ENCODE data around the gene PBLD. TPM values are rescaled to one million over a fixed set of nuclear protein-coding genes. Genes with fewer than 3 reads are reported as not detected.

PBLD gene
- total and polyA plus RNA-seq, 7 donors: 0.77 to 2.9 (median 1.9) TPM

DNA sequence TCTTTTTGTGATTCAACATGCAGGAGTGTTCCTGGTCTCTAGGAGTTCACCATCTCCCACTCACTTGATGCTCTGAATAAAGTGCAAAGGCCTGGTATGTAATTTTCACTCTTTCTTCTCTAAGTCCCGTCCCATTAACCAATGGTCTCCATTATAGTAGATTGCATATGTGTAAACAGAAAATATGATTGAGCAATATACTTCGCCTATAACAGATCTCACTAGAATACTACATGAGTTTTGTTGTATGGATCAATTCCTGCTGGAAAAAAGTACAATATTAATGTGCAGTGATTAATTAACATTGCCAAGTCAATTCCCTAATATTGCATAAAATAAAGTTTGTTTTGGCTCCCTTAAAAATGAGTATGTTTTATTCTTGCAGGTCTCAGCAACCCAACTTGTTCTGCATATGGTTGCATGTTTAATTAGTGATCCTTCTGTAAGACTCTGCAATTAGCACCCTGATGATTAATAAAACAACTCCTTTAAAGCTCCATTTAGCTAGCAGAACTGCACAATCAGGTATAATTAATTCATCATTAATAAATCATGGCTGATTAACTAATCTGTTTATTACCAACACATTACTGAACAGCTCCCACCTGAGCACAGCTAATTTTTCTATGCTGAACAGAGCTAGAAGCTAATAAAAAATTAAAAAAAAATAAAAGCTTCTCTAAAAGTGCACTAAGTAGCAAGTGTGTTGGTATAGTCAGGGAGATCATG is 63.0 kb downstream of the PBLD start:
- Histone ChIP-seq H3K4me1 (no peaks in the 10 kb centered on the region), H3K27ac (no peak overlapping the region), H3K27me3 (ENCODE audit: insufficient read depth in 3 of 3, low read length in 2 of 3) (no peaks in the 10 kb centered on the region), H3K9me3 (no peaks in the 10 kb centered on the region), H3K36me3 (ENCODE audit: insufficient read depth in 1 of 2, low read depth in 1 of 2) (no peaks in the 10 kb centered on the region), H3K4me3 (no peak overlapping the region)
- DNase-seq: no peak
- WGBS, 3 donors: 90 to 94% (median 92%) methylated on average over 2 of the region's 2 CpGs
- intact Hi-C loops (cut with DNase I): no loop called here
- TF ChIP-seq, protein P1, sequence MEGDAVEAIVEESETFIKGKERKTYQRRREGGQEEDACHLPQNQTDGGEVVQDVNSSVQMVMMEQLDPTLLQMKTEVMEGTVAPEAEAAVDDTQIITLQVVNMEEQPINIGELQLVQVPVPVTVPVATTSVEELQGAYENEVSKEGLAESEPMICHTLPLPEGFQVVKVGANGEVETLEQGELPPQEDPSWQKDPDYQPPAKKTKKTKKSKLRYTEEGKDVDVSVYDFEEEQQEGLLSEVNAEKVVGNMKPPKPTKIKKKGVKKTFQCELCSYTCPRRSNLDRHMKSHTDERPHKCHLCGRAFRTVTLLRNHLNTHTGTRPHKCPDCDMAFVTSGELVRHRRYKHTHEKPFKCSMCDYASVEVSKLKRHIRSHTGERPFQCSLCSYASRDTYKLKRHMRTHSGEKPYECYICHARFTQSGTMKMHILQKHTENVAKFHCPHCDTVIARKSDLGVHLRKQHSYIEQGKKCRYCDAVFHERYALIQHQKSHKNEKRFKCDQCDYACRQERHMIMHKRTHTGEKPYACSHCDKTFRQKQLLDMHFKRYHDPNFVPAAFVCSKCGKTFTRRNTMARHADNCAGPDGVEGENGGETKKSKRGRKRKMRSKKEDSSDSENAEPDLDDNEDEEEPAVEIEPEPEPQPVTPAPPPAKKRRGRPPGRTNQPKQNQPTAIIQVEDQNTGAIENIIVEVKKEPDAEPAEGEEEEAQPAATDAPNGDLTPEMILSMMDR (IDR thresholded peaks at IDR 0.05): no peak
- no peak for ATAC-seq

DNA sequence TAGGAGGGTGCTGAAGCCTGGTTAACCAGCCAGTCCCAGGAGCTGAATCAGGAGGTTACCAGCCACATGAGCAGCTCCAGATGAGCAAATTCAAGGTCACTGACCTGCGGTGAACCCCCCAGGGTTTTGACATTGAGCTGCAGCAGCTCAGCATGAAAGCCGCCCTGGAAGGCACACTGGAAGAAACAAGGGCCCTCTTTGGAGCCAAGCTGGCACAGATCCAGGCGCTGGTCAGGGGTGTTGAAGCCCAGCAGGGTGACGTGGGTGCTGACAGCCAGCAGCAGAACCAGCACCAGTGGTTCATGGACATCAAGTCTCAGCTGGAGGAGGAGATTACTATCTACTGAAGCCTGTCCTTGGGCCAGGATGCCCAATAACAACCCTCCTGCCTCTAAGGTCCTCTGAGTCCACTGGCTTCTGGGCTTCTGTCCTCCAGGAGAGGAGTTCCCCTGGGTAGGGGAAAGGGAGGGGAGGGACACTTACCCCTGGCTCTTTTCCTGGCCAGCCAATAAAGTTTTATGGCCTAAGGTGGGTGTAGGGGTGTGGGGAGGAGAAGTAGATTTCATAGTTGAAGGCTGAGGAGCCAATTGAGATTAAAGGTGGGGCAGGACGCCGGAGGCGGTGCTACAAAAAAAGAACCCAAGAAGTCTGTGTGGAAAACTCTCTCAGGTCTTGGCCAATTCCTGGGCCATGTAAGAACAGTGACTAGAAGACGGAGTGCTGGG is 71.4 kb downstream of the PBLD start:
- H3K27me3 ChIP-seq (ENCODE audit: insufficient read depth in 3 of 3, low read length in 2 of 3): no peaks in the 10 kb centered on the region

DNA sequence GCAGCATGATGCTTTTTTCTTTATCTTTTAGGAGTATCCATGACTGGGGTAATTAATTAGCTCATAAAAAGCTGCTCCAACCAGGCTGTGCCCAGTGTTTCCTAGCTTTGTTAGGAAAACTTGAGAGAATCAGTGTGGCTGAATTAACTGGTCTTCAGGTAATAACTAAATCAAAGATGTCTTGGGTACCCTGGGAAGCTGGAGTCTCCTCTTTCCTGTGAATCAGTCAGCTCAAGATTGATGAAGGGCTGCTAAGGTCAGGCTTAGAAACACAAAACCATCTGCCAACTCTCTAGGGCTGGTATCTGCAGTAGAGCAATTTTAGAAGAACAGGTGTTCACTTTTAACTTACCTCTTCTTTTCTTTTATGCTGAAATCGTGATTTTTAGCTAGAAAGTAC is 79.4 kb downstream of the PBLD start:
- no peak overlapping the region for H3K27ac ChIP-seq
- H3K27me3 ChIP-seq (ENCODE audit: insufficient read depth in 3 of 3, low read length in 2 of 3): no peaks in the 10 kb centered on the region
- 24 to 34% (median 32%) methylated on average over 1 of the region's 1 CpG for WGBS, 3 donors
- ATAC-seq (no peak), DNase-seq (no peak)
- peaks cover 3% of the 10 kb centered on the region for H3K4me1 ChIP-seq
- H3K9me3 ChIP-seq: no peaks in the 10 kb centered on the region
- no peak overlapping the region for H3K4me3 ChIP-seq
- intact Hi-C loops (cut with DNase I): no loop called here
- TF ChIP-seq, protein P1 (IDR thresholded peaks at IDR 0.05): no peak
- H3K36me3 ChIP-seq (ENCODE audit: insufficient read depth in 1 of 2, low read depth in 1 of 2): no peaks in the 10 kb centered on the region

More for the DNA sequence above, 71.4 kb downstream of the PBLD start:
- Histone ChIP-seq H3K9me3 (no peaks in the 10 kb centered on the region), H3K4me3 (no peak overlapping the region), H3K27ac (no peak overlapping the region), H3K36me3 (ENCODE audit: insufficient read depth in 1 of 2, low read depth in 1 of 2) (no peaks in the 10 kb centered on the region), H3K4me1 (no peaks in the 10 kb centered on the region)
- intact Hi-C loops (cut with DNase I): no loop called here
- DNase-seq (no peak), ATAC-seq (peak in 1 of 4 donors; percentile 33)
- WGBS, 3 donors: 70 to 82% (median 71%) methylated on average over 8 of the region's 8 CpGs
- TF ChIP-seq, protein P1 (IDR thresholded peaks at IDR 0.05): no peak

DNA sequence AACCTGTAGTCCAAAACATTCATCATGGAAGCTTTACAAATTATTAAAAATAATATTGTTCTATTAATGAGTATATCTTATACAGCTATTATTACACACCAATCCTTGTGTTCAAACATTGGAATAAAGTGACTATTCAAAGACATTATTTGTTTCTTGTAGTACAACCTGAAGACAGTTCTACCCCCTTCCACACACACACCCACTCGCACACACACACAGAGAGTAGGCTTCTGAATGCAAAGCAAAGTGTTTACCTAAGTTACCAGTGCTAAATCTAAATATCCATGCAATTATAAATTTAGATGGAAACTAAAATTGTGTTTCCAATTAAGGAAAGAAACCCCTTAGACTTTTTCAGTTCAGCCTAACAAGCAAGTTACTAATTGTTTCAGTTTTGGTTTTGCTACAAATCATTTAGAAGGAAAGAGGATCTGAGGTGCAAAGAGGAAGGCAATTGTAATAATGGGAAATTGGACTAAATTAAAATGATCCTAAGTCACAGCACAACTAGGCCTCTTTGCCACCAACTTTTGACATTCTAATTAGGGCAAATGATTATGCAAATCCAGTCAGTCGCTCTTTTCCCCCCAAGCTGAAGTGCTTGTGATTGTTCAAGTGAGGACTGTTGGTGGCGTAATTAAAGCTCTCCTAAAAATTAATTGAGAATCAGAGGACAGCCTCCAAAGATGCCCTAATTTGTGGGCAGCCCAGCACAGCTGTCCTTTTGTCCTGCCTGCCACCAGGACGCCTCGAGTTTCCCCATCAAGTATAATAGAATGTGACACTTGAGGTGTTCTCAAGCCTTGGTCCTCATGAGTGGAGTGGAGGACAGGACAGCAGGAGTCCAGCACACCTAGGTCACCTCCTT is 80.9 kb downstream of the PBLD start:
- Histone ChIP-seq H3K4me1 (peaks cover 3% of the 10 kb centered on the region), H3K27me3 (ENCODE audit: insufficient read depth in 3 of 3, low read length in 2 of 3) (no peaks in the 10 kb centered on the region), H3K9me3 (no peaks in the 10 kb centered on the region), H3K4me3 (no peak overlapping the region), H3K27ac (no peak overlapping the region), H3K36me3 (ENCODE audit: insufficient read depth in 1 of 2, low read depth in 1 of 2) (no peaks in the 10 kb centered on the region)
- TF ChIP-seq, protein P1 (IDR thresholded peaks at IDR 0.05): no peak
- DNase-seq (no peak), ATAC-seq (no peak)
- intact Hi-C loops (cut with DNase I): no loop called here
- 82 to 85% (median 85%) methylated on average over 5 of the region's 5 CpGs for WGBS, 3 donors

Measured in psoas muscle (tissue), 8 donors.